Neural cell (in vitro differentiated cells): ENCODE data around the gene CRACDL.

Experiments
- CTCF ChIP-seq: fragments of 450-650 bp; IDR thresholded peaks from 2 replicates; pipeline ENCODE4 v1.5.1; 2014; ENCODE audit warnings: antibody characterized with exemption, mild to moderate bottlenecking, moderate library complexity; ENCODE audit not compliant: poor library complexity, severe bottlenecking
- TF ChIP-seq, protein P1 (sequence below): IDR thresholded peaks from 2 replicates; pipeline ENCODE4 v1.6.1; 2012; ENCODE audit warnings: borderline replicate concordance

DNA sequence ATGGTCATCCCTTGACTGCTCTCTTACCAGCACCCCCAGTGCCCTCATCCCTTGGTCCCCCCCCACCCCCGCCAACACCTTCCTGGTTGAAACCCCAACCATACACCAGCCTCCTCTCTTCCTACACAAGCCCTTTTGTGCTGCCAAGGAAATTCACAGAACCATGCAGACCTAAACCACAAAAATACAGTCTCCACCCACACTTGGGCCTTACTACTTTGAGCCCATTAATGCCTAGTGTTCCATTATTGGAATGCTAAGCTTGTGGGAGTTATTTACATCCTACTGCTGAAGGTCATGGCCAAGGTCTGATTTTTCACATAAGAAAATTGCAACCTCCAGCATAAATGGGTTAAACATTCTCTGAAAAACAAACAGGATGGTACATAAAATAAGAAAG lies 4.1 kb upstream of the CRACDL start:
- TF ChIP-seq CTCF = no peak
- TF ChIP-seq, protein P1, sequence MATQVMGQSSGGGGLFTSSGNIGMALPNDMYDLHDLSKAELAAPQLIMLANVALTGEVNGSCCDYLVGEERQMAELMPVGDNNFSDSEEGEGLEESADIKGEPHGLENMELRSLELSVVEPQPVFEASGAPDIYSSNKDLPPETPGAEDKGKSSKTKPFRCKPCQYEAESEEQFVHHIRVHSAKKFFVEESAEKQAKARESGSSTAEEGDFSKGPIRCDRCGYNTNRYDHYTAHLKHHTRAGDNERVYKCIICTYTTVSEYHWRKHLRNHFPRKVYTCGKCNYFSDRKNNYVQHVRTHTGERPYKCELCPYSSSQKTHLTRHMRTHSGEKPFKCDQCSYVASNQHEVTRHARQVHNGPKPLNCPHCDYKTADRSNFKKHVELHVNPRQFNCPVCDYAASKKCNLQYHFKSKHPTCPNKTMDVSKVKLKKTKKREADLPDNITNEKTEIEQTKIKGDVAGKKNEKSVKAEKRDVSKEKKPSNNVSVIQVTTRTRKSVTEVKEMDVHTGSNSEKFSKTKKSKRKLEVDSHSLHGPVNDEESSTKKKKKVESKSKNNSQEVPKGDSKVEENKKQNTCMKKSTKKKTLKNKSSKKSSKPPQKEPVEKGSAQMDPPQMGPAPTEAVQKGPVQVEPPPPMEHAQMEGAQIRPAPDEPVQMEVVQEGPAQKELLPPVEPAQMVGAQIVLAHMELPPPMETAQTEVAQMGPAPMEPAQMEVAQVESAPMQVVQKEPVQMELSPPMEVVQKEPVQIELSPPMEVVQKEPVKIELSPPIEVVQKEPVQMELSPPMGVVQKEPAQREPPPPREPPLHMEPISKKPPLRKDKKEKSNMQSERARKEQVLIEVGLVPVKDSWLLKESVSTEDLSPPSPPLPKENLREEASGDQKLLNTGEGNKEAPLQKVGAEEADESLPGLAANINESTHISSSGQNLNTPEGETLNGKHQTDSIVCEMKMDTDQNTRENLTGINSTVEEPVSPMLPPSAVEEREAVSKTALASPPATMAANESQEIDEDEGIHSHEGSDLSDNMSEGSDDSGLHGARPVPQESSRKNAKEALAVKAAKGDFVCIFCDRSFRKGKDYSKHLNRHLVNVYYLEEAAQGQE = no peak
